SJSA1 (cell line): Measurements from ENCODE around the gene TMPRSS4. TPM values are rescaled to one million over a fixed set of nuclear protein-coding genes. Genes with fewer than 3 reads are reported as not detected.

ENCODE experiments used
- total RNA-seq: library from RNA; depleted of rRNA; stranded (reverse); fragments of >200 nt; shearing (Covaris generic); gene quantifications from 2 replicates; pipeline ENCODE4 v1.2.3, GENCODE V29; 2014; rRNA removed

The TMPRSS4 gene
- total RNA-seq, 1 experiment from 2014 or later = not detected

Other genes with a start within 250 kb of the TMPRSS4 start
- 0.05 TPM in 1 of 2 replicates, not detected in the other for gene FXYD6, start 200.4 kb upstream of the TMPRSS4 start, total RNA-seq
- gene TMPRSS13, start 147.7 kb upstream of the TMPRSS4 start, total RNA-seq = not detected in 2 replicates
- not detected in 2 replicates for gene IL10RA, start 90.7 kb upstream of the TMPRSS4 start, total RNA-seq
- gene SMIM35, start 9.9 kb downstream of the TMPRSS4 start, total RNA-seq = not detected in 2 replicates
- not detected in 2 replicates for gene SCN4B, start 75.7 kb downstream of the TMPRSS4 start, total RNA-seq
- not detected in 2 replicates for gene SCN2B, start 99.6 kb downstream of the TMPRSS4 start, total RNA-seq
- not detected in 2 replicates for gene JAML, start 147.9 kb downstream of the TMPRSS4 start, total RNA-seq
- gene MPZL3, start 175.3 kb downstream of the TMPRSS4 start, total RNA-seq = not detected in 2 replicates
- not detected in 2 replicates for gene MPZL2, start 187.2 kb downstream of the TMPRSS4 start, total RNA-seq
- not detected in 2 replicates for gene CD3E, start 227.7 kb downstream of the TMPRSS4 start, total RNA-seq